Measurements from ENCODE around the gene HCN3. TPM values are rescaled to one million over a fixed set of nuclear protein-coding genes. Genes with fewer than 3 reads are reported as not detected.

The HCN3 gene
- total RNA-seq, 1 donor from 2014 or later = 10.6 TPM

- Mint-ChIP-seq H3K4me1 (ENCODE audit: unreplicated experiment) (peaks cover 33% of the 10 kb centered on the region), H3K27ac (peak overlapping the region; percentile 61), H3K9me3 (no peaks in the 10 kb centered on the region), H3K36me3 (peaks cover 12% of the 10 kb centered on the region), H3K4me3 (peak overlapping the region; percentile 91), H3K27me3 (no peaks in the 10 kb centered on the region)
- no peak for DNase-seq (ENCODE audit: extremely low spot score, unreplicated experiment)
- TF ChIP-seq CTCF (conservative IDR thresholded peaks at IDR 0.05) = no peak
Observed at GRCh38 chr1:155253797-155254196, 23.5 kb upstream of the HCN3 start.

- H3K9me3 Mint-ChIP-seq = no peaks in the 10 kb centered on the region
- DNase-seq (ENCODE audit: extremely low spot score, unreplicated experiment) = no peak
- peaks cover 33% of the 10 kb centered on the region for H3K4me1 Mint-ChIP-seq (ENCODE audit: unreplicated experiment)
- H3K4me3 Mint-ChIP-seq = peak overlapping the region; percentile 91
- H3K27me3 Mint-ChIP-seq = no peaks in the 10 kb centered on the region
- peak overlapping the region; percentile 61 for H3K27ac Mint-ChIP-seq
- H3K36me3 Mint-ChIP-seq = peaks cover 12% of the 10 kb centered on the region
- no peak for TF ChIP-seq CTCF (conservative IDR thresholded peaks at IDR 0.05)
Observed at GRCh38 chr1:155254228-155254713, 23.0 kb upstream of the HCN3 start.

- Mint-ChIP-seq H3K9me3 (no peaks in the 10 kb centered on the region), H3K27ac (no peak overlapping the region), H3K36me3 (peaks cover 12% of the 10 kb centered on the region), H3K4me3 (peak overlapping the region; percentile 91), H3K27me3 (no peaks in the 10 kb centered on the region), H3K4me1 (ENCODE audit: unreplicated experiment) (peaks cover 33% of the 10 kb centered on the region)
- TF ChIP-seq CTCF (conservative IDR thresholded peaks at IDR 0.05) = no peak
- DNase-seq (ENCODE audit: extremely low spot score, unreplicated experiment) = no peak
Observed at GRCh38 chr1:155254714-155255242, 22.5 kb upstream of the HCN3 start.

GRCh38 chr1:155255243-155256007 lies 21.8 kb upstream of the HCN3 start, which contains the start of gene ENTREP3:
TSS of gene ENTREP3 (minus strand) at chr1:155255483. CDS start at chr1:155254877, 606 bp downstream.
- peak; percentile 91 for DNase-seq (ENCODE audit: extremely low spot score, unreplicated experiment)
- peak within 1 kb of the TSS; percentile 87 for H3K27ac Mint-ChIP-seq
- H3K4me1 Mint-ChIP-seq (ENCODE audit: unreplicated experiment) = peaks cover 33% of the 10 kb centered on the region
- H3K9me3 Mint-ChIP-seq = no peaks in the 10 kb centered on the region
- H3K27me3 Mint-ChIP-seq = no peaks in the 10 kb centered on the region
- H3K36me3 Mint-ChIP-seq = peaks cover 15% of the 10 kb centered on the region
- peak within 1 kb of the TSS; percentile 91 for H3K4me3 Mint-ChIP-seq
- TF ChIP-seq CTCF (conservative IDR thresholded peaks at IDR 0.05) = peak; percentile 61

GRCh38 chr1:155256058-155256852 lies 21.0 kb upstream of the HCN3 start:
- no peak for TF ChIP-seq CTCF (conservative IDR thresholded peaks at IDR 0.05)

More at GRCh38 chr1:155256058-155256852, 21.0 kb upstream of the HCN3 start:
- peaks cover 34% of the 10 kb centered on the region for H3K4me1 Mint-ChIP-seq (ENCODE audit: unreplicated experiment)
- H3K27me3 Mint-ChIP-seq = no peaks in the 10 kb centered on the region
- H3K27ac Mint-ChIP-seq = peak overlapping the region; percentile 87
- no peak for DNase-seq (ENCODE audit: extremely low spot score, unreplicated experiment)
- peaks cover 21% of the 10 kb centered on the region for H3K36me3 Mint-ChIP-seq
- H3K9me3 Mint-ChIP-seq = no peaks in the 10 kb centered on the region
- peak overlapping the region; percentile 91 for H3K4me3 Mint-ChIP-seq

All from type B pancreatic cell (in vitro differentiated cells).